IPS-18c (cell line): ENCODE results near the gene SYT2.

Experiments used
- H3K4me3 ChIP-seq: 2 replicates; pipeline ENCODE4 v1.7.0; 2013; ENCODE audit warnings: low read depth, mild to moderate bottlenecking, low read length, moderate library complexity; ENCODE audit not compliant: insufficient read depth
- H3K9me3 ChIP-seq: one replicate; pipeline ENCODE4 v1.6.1; 2013; ENCODE audit warnings: mild to moderate bottlenecking, low read length, moderate library complexity; ENCODE audit not compliant: control insufficient read depth, insufficient read depth

Gene SYT2

GRCh38 chr1:202578001-202578504 is 132.2 kb downstream of the SYT2 start:
- H3K9me3 ChIP-seq = no peaks in the 10 kb centered on the region
- H3K4me3 ChIP-seq = no peak overlapping the region

GRCh38 chr1:202577381-202577780 is 132.9 kb downstream of the SYT2 start:
- H3K4me3 ChIP-seq = no peak overlapping the region
- H3K9me3 ChIP-seq = no peaks in the 10 kb centered on the region

GRCh38 chr1:202576816-202577215 is 133.4 kb downstream of the SYT2 start:
- no peak overlapping the region for H3K4me3 ChIP-seq
- H3K9me3 ChIP-seq = no peaks in the 10 kb centered on the region

- H3K4me3 ChIP-seq = no peak overlapping the region
These were observed 134.2 kb downstream of the SYT2 start for GRCh38 chr1:202575918-202576653.

GRCh38 chr1:202572867-202573266 is 137.4 kb downstream of the SYT2 start:
- H3K9me3 ChIP-seq = no peaks in the 10 kb centered on the region
- H3K4me3 ChIP-seq = no peak overlapping the region

More at GRCh38 chr1:202575918-202576653, 134.2 kb downstream of the SYT2 start:
- no peaks in the 10 kb centered on the region for H3K9me3 ChIP-seq

GRCh38 chr1:202571719-202572339 is 138.4 kb downstream of the SYT2 start:
- Histone ChIP-seq H3K4me3 (no peak overlapping the region), H3K9me3 (no peaks in the 10 kb centered on the region)

- H3K4me3 ChIP-seq = no peak overlapping the region
- H3K9me3 ChIP-seq = no peaks in the 10 kb centered on the region
These were observed 140.6 kb downstream of the SYT2 start for GRCh38 chr1:202569393-202570322.

- Histone ChIP-seq H3K4me3 (no peak overlapping the region), H3K9me3 (no peaks in the 10 kb centered on the region)
These were observed 141.4 kb downstream of the SYT2 start for GRCh38 chr1:202568826-202569225.

- Histone ChIP-seq H3K4me3 (no peak overlapping the region), H3K9me3 (no peaks in the 10 kb centered on the region)
These were observed 141.8 kb downstream of the SYT2 start for GRCh38 chr1:202568410-202568809.

GRCh38 chr1:202567738-202568137 is 142.5 kb downstream of the SYT2 start:
- Histone ChIP-seq H3K9me3 (no peaks in the 10 kb centered on the region), H3K4me3 (no peak overlapping the region)

- Histone ChIP-seq H3K4me3 (no peak overlapping the region), H3K9me3 (no peaks in the 10 kb centered on the region)
These were observed 144.2 kb downstream of the SYT2 start for GRCh38 chr1:202565890-202566602.

- Histone ChIP-seq H3K4me3 (no peak overlapping the region), H3K9me3 (no peaks in the 10 kb centered on the region)
These were observed 145.2 kb downstream of the SYT2 start for GRCh38 chr1:202564958-202565495.

- Histone ChIP-seq H3K4me3 (no peak overlapping the region), H3K9me3 (no peaks in the 10 kb centered on the region)
These were observed 146.4 kb downstream of the SYT2 start for GRCh38 chr1:202563818-202564217.

- no peak overlapping the region for H3K4me3 ChIP-seq
- H3K9me3 ChIP-seq = no peaks in the 10 kb centered on the region
These were observed 147.7 kb downstream of the SYT2 start for GRCh38 chr1:202562444-202563060.

- no peaks in the 10 kb centered on the region for H3K9me3 ChIP-seq
- H3K4me3 ChIP-seq = no peak overlapping the region
These were observed 148.4 kb downstream of the SYT2 start for GRCh38 chr1:202561726-202562443.

GRCh38 chr1:202561240-202561639 is 149.0 kb downstream of the SYT2 start:
- Histone ChIP-seq H3K4me3 (no peak overlapping the region), H3K9me3 (no peaks in the 10 kb centered on the region)
